Measurements from ENCODE around the gene ADGRL3. TPM values are rescaled to one million over a fixed set of nuclear protein-coding genes. Genes with fewer than 3 reads are reported as not detected.

Gene ADGRL3
- total and polyA plus RNA-seq, 5 donors from 2014 or later = not detected

DNA sequence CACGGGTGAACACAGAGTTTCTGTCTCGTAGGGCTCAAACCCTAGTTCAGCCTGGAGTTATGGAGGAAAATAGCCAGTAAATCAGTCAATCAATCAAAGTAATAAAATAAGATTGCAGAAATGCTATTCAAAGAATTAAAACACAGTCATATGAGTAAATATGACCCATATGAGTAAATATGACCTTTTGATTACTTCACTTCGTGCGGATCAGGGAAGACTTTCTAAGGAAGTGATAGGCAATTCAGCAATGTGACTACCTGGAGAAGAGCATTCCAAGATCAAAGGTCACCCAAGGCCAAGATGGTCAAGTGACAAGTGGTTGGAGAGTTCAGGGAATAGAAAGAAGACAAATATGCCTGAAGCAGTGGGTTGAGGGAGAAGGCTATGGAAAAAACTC, 722.6 kb downstream of the ADGRL3 start:
- Mint-ChIP-seq H3K4me3 (no peak overlapping the region), H3K27me3 (no peaks in the 10 kb centered on the region), H3K4me1 (no peaks in the 10 kb centered on the region), H3K27ac (no peak overlapping the region), H3K9me3 (peaks cover 0 to 17% (median 5%) of the 10 kb centered on the region in 7 donors), H3K36me3 (no peaks in the 10 kb centered on the region)
- Histone ChIP-seq H3K9me3 (ENCODE audit: control insufficient read depth in 2 of 2, low read length in 2 of 2) (peaks cover 0 to 13% of the 10 kb centered on the region in 2 experiments), H3K27me3 (ENCODE audit: control insufficient read depth, insufficient read depth, low read length) (no peaks in the 10 kb centered on the region), H3K36me3 (ENCODE audit: control insufficient read depth, insufficient read depth, low read length) (no peaks in the 10 kb centered on the region), H3K4me1 (ENCODE audit: control insufficient read depth, insufficient read depth, low read length, poor library complexity, severe bottlenecking) (no peaks in the 10 kb centered on the region), H3K4me3 (ENCODE audit: low read depth, low read length) (no peak overlapping the region), H3K27ac (ENCODE audit: insufficient read depth, low read length, poor library complexity, severe bottlenecking) (no peak overlapping the region)
- DNase-seq (no peak), ATAC-seq (ENCODE audit: low read depth in 2 of 2) (no peak)

DNA sequence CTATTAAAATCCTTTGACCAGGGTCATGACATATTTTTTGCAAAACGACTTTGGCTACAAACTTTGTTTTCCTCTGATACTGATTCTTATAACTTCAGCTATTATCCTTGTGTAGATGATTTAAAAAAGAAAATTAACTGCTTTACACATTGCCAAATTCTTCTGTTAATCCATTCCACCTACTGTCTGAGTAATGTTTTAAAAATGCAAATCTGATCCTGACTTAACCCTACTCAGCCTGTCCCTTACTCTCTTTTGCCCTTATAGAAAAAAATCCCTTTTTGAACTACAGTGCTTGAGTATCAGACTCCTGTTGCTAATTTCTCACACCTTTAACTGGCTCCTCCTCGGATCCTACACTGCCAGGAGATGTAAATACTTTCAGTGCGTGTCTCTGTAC, 723.1 kb downstream of the ADGRL3 start:
- H3K27me3 Mint-ChIP-seq = no peaks in the 10 kb centered on the region
- Histone ChIP-seq H3K4me3 (ENCODE audit: low read depth, low read length) (no peak overlapping the region), H3K27ac (ENCODE audit: insufficient read depth, low read length, poor library complexity, severe bottlenecking) (no peak overlapping the region), H3K4me1 (ENCODE audit: control insufficient read depth, insufficient read depth, low read length, poor library complexity, severe bottlenecking) (no peaks in the 10 kb centered on the region), H3K36me3 (ENCODE audit: control insufficient read depth, insufficient read depth, low read length) (no peaks in the 10 kb centered on the region), H3K27me3 (ENCODE audit: control insufficient read depth, insufficient read depth, low read length) (no peaks in the 10 kb centered on the region), H3K9me3 (ENCODE audit: control insufficient read depth in 2 of 2, low read length in 2 of 2) (peaks cover 0 to 13% of the 10 kb centered on the region in 2 experiments)
- ATAC-seq (ENCODE audit: low read depth in 2 of 2) (no peak), DNase-seq (no peak)
- H3K36me3 Mint-ChIP-seq = no peaks in the 10 kb centered on the region
- H3K4me3 Mint-ChIP-seq = no peak overlapping the region
- no peak overlapping the region for H3K27ac Mint-ChIP-seq
- peaks cover 0 to 14% (median 5%) of the 10 kb centered on the region in 7 donors for H3K9me3 Mint-ChIP-seq
- H3K4me1 Mint-ChIP-seq = no peaks in the 10 kb centered on the region

- Histone ChIP-seq H3K27ac (ENCODE audit: insufficient read depth, low read length, poor library complexity, severe bottlenecking) (no peak overlapping the region), H3K4me1 (ENCODE audit: control insufficient read depth, insufficient read depth, low read length, poor library complexity, severe bottlenecking) (no peaks in the 10 kb centered on the region), H3K9me3 (ENCODE audit: control insufficient read depth in 2 of 2, low read length in 2 of 2) (peaks cover 0 to 15% of the 10 kb centered on the region in 2 experiments), H3K27me3 (ENCODE audit: control insufficient read depth, insufficient read depth, low read length) (no peaks in the 10 kb centered on the region), H3K4me3 (ENCODE audit: low read depth, low read length) (no peak overlapping the region), H3K36me3 (ENCODE audit: control insufficient read depth, insufficient read depth, low read length) (no peaks in the 10 kb centered on the region)
- H3K36me3 Mint-ChIP-seq = no peaks in the 10 kb centered on the region
- no peak for DNase-seq
- H3K27me3 Mint-ChIP-seq = no peaks in the 10 kb centered on the region
- H3K27ac Mint-ChIP-seq = no peak overlapping the region
- no peaks in the 10 kb centered on the region for H3K4me1 Mint-ChIP-seq
- peaks cover 0 to 11% (median 2%) of the 10 kb centered on the region in 7 donors for H3K9me3 Mint-ChIP-seq
- ATAC-seq (ENCODE audit: low read depth in 2 of 2) = no peak
- no peak overlapping the region for H3K4me3 Mint-ChIP-seq
Measured at GRCh38 chr4:61924131-61924530, 724.0 kb downstream of the ADGRL3 start.

DNA sequence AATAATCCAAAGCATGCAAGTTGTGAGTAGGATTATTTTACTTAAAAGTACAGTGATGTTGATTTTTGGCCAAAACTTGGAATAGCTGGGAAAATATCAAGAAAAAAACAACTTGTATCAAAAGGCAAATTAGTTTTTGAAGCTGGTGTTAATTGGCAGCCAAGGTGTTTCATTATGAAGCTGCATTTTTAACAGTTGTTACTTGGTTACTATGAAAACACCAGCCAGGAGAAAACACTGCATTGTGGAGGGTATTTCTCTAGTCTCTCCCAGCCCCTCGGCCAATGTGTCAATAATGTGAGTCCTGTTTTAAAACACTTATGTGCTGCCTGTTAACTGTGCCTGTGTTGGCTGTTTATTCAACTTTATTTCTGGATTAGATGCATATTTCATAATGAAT, 733.4 kb downstream of the ADGRL3 start:
- Mint-ChIP-seq H3K27ac (no peak overlapping the region), H3K4me3 (no peak overlapping the region), H3K4me1 (no peaks in the 10 kb centered on the region), H3K27me3 (no peaks in the 10 kb centered on the region), H3K36me3 (no peaks in the 10 kb centered on the region), H3K9me3 (peaks cover 0 to 10% (median 5%) of the 10 kb centered on the region in 7 donors)
- no peaks in the 10 kb centered on the region for H3K36me3 ChIP-seq (ENCODE audit: control insufficient read depth, insufficient read depth, low read length)
- no peaks in the 10 kb centered on the region for H3K27me3 ChIP-seq (ENCODE audit: control insufficient read depth, insufficient read depth, low read length)
- peaks cover 0 to 4% of the 10 kb centered on the region in 2 experiments for H3K9me3 ChIP-seq (ENCODE audit: control insufficient read depth in 2 of 2, low read length in 2 of 2)
- H3K4me3 ChIP-seq (ENCODE audit: low read depth, low read length) = no peak overlapping the region
- DNase-seq (no peak), ATAC-seq (ENCODE audit: low read depth in 2 of 2) (no peak)
- no peak overlapping the region for H3K27ac ChIP-seq (ENCODE audit: insufficient read depth, low read length, poor library complexity, severe bottlenecking)
- H3K4me1 ChIP-seq (ENCODE audit: control insufficient read depth, insufficient read depth, low read length, poor library complexity, severe bottlenecking) = no peaks in the 10 kb centered on the region

DNA sequence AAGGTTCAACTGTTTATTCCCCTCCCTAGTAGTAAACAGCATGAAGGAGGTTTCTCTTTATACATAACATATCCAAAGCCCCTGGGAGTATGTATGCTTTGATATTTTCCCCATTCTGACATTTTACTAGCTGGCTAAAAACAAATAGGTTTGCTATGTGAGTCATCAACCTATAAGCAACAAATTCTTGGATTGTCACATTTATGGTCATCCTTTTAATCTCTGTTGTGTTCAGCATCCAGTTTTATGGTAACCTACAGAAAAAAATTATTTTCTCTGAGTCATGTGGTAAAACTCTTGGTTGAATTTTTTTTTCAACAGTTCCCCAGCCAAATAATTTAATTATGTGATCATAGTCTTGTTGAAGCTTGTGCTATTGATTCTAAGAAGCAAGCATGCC, 734.1 kb downstream of the ADGRL3 start:
- Histone ChIP-seq H3K27ac (ENCODE audit: insufficient read depth, low read length, poor library complexity, severe bottlenecking) (no peak overlapping the region), H3K36me3 (ENCODE audit: control insufficient read depth, insufficient read depth, low read length) (no peaks in the 10 kb centered on the region), H3K4me1 (ENCODE audit: control insufficient read depth, insufficient read depth, low read length, poor library complexity, severe bottlenecking) (no peaks in the 10 kb centered on the region), H3K27me3 (ENCODE audit: control insufficient read depth, insufficient read depth, low read length) (no peaks in the 10 kb centered on the region), H3K9me3 (ENCODE audit: control insufficient read depth in 2 of 2, low read length in 2 of 2) (peaks cover 0 to under 1% of the 10 kb centered on the region in 2 experiments), H3K4me3 (ENCODE audit: low read depth, low read length) (no peak overlapping the region)
- Mint-ChIP-seq H3K4me1 (no peaks in the 10 kb centered on the region), H3K36me3 (no peaks in the 10 kb centered on the region), H3K27ac (no peak overlapping the region), H3K4me3 (no peak overlapping the region), H3K9me3 (peaks cover 0 to 13% (median 5%) of the 10 kb centered on the region in 7 donors), H3K27me3 (no peaks in the 10 kb centered on the region)
- ATAC-seq (ENCODE audit: low read depth in 2 of 2) = no peak
- DNase-seq = no peak

DNA sequence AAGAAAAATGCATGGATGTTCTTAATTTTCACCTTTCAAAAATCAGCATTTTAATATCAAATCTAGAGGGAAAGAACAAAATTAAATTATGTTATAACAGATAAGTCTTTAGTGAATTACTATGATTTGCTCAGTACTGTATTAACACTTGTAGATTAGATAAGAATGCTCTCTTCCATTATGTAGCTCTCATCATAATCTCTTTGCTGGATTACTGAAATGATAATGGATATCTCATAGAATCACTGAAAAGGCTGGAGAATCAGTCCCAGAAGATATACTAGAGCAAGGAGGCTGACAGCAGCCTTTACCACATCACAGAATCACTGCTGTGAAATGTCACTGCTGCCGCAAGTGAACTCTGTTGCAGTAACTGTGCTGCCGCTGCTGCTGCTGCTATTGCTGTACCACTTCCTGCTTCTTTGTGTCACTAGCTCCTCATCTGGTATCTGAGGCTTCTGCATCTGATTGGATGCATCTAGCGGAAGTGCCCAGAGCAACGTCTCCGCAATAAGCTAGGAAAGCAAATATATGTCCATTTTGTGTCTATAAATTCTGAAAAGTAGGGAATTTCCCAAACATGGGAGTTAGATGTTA, 738.2 kb downstream of the ADGRL3 start:
- H3K4me3 ChIP-seq (ENCODE audit: low read depth, low read length) = no peak overlapping the region
- H3K27ac Mint-ChIP-seq = no peak overlapping the region
- H3K27me3 Mint-ChIP-seq = no peaks in the 10 kb centered on the region
- H3K9me3 ChIP-seq (ENCODE audit: control insufficient read depth in 2 of 2, low read length in 2 of 2) = no peaks in the 10 kb centered on the region
- H3K36me3 ChIP-seq (ENCODE audit: control insufficient read depth, insufficient read depth, low read length) = no peaks in the 10 kb centered on the region
- H3K4me3 Mint-ChIP-seq = no peak overlapping the region
- H3K4me1 Mint-ChIP-seq = no peaks in the 10 kb centered on the region
- no peak overlapping the region for H3K27ac ChIP-seq (ENCODE audit: insufficient read depth, low read length, poor library complexity, severe bottlenecking)
- no peaks in the 10 kb centered on the region for H3K36me3 Mint-ChIP-seq
- H3K4me1 ChIP-seq (ENCODE audit: control insufficient read depth, insufficient read depth, low read length, poor library complexity, severe bottlenecking) = no peaks in the 10 kb centered on the region
- H3K9me3 Mint-ChIP-seq = peaks cover 0 to 11% (median 3%) of the 10 kb centered on the region in 7 donors
- no peaks in the 10 kb centered on the region for H3K27me3 ChIP-seq (ENCODE audit: control insufficient read depth, insufficient read depth, low read length)
- no peak for DNase-seq
- ATAC-seq (ENCODE audit: low read depth in 2 of 2) = no peak

GRCh38 chr4:61950625-61951024, 750.5 kb downstream of the ADGRL3 start:
- no peaks in the 10 kb centered on the region for H3K27me3 ChIP-seq (ENCODE audit: control insufficient read depth, insufficient read depth, low read length)
- Mint-ChIP-seq H3K9me3 (peaks cover 2 to 22% (median 12%) of the 10 kb centered on the region in 7 donors), H3K27ac (no peak overlapping the region), H3K27me3 (no peaks in the 10 kb centered on the region), H3K36me3 (no peaks in the 10 kb centered on the region), H3K4me3 (no peak overlapping the region), H3K4me1 (no peaks in the 10 kb centered on the region)
- no peak for DNase-seq
- H3K36me3 ChIP-seq (ENCODE audit: control insufficient read depth, insufficient read depth, low read length) = no peaks in the 10 kb centered on the region
- ATAC-seq (ENCODE audit: low read depth in 2 of 2) = no peak
- H3K4me1 ChIP-seq (ENCODE audit: control insufficient read depth, insufficient read depth, low read length, poor library complexity, severe bottlenecking) = no peaks in the 10 kb centered on the region
- no peak overlapping the region for H3K4me3 ChIP-seq (ENCODE audit: low read depth, low read length)
- peaks cover 6% of the 10 kb centered on the region in 2 experiments for H3K9me3 ChIP-seq (ENCODE audit: control insufficient read depth in 2 of 2, low read length in 2 of 2)
- H3K27ac ChIP-seq (ENCODE audit: insufficient read depth, low read length, poor library complexity, severe bottlenecking) = no peak overlapping the region

- no peaks in the 10 kb centered on the region for H3K4me1 ChIP-seq (ENCODE audit: control insufficient read depth, insufficient read depth, low read length, poor library complexity, severe bottlenecking)
- Mint-ChIP-seq H3K9me3 (peaks cover 5 to 25% (median 12%) of the 10 kb centered on the region in 7 donors), H3K4me1 (no peaks in the 10 kb centered on the region), H3K36me3 (no peaks in the 10 kb centered on the region), H3K27ac (no peak overlapping the region), H3K27me3 (no peaks in the 10 kb centered on the region), H3K4me3 (no peak overlapping the region)
- no peaks in the 10 kb centered on the region for H3K36me3 ChIP-seq (ENCODE audit: control insufficient read depth, insufficient read depth, low read length)
- no peaks in the 10 kb centered on the region for H3K27me3 ChIP-seq (ENCODE audit: control insufficient read depth, insufficient read depth, low read length)
- no peak overlapping the region for H3K4me3 ChIP-seq (ENCODE audit: low read depth, low read length)
- H3K9me3 ChIP-seq (ENCODE audit: control insufficient read depth in 2 of 2, low read length in 2 of 2) = peaks cover 6% of the 10 kb centered on the region in 2 experiments
- DNase-seq (no peak), ATAC-seq (ENCODE audit: low read depth in 2 of 2) (no peak)
- H3K27ac ChIP-seq (ENCODE audit: insufficient read depth, low read length, poor library complexity, severe bottlenecking) = no peak overlapping the region
Measured at GRCh38 chr4:61953386-61953785, 753.3 kb downstream of the ADGRL3 start.
